GM12874 (cell line): ENCODE results near the gene ZNF576.

Experiments used
- CTCF ChIP-seq: IDR thresholded peaks from 2 replicates; pipeline ENCODE4 v1.5.1; 2011; ENCODE audit warnings: low read depth, mild to moderate bottlenecking, control low read depth, low read length, moderate library complexity; ENCODE audit not compliant: insufficient read depth

ZNF576 gene

DNA sequence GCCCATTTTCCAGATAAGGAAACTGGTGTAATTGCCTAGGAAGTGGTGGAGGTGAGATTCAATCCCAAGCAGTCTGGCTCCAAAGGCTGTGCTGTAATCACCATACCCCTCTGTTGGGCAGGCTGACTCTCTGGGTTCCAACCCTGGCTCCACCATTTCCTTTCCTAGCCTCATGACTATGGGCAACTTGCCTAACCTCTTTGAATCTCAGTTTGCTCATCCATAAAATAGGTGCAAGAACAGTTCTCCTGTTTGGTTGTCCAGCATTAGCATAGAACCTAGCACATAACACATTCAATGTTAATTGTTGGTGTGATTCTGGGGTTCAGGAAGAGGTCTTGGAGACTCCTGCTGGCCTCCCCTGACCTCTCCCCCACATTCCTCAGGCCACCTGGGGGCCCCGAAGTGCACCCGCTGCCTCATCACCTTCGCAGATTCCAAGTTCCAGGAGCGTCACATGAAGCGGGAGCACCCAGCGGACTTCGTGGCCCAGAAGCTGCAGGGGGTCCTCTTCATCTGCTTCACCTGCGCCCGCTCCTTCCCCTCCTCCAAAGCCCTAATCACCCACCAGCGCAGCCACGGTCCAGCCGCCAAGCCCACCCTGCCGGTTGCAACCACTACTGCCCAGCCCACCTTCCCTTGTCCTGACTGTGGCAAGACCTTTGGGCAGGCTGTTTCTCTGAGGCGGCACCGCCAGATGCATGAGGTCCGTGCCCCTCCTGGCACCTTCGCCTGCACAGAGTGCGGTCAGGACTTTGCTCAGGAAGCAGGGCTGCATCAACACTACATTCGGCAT lies 2.2 kb downstream of the ZNF576 start:
- TF ChIP-seq CTCF = no peak

DNA sequence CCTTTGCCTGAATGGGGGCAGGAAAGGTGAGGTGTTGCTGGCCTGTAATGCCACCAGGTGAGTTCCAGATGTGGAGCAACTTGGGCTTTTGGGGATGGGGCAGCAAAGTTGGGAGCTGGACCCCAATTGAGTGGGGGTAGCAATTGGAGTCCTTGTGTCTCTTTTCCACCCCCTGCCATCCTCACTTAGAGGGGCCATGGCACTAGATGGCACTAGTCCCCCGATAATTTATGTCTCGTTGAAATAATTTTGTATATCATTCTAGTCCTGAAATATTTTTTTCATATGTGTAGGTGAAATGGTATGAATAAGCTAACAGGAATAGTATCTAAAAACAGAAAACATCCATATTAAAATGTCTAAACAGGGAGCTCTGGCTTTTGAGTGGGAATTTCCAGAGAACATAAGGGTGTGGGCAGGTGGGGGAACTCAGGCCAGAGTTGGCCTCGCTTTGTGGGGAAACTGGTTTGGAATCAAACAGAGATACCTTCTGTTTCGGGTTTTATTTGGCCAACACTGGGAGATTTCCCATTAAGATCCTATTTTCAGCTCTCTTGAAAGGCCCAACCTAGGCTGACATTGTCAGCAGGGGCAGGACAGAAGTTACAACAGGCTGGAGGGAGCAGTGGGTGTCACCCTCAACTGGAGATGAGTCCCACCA lies 3.4 kb downstream of the ZNF576 start:
- no peak for TF ChIP-seq CTCF

- no peak for TF ChIP-seq CTCF
Measured at GRCh38 chr19:43605875-43606568, 9.6 kb downstream of the ZNF576 start.

DNA sequence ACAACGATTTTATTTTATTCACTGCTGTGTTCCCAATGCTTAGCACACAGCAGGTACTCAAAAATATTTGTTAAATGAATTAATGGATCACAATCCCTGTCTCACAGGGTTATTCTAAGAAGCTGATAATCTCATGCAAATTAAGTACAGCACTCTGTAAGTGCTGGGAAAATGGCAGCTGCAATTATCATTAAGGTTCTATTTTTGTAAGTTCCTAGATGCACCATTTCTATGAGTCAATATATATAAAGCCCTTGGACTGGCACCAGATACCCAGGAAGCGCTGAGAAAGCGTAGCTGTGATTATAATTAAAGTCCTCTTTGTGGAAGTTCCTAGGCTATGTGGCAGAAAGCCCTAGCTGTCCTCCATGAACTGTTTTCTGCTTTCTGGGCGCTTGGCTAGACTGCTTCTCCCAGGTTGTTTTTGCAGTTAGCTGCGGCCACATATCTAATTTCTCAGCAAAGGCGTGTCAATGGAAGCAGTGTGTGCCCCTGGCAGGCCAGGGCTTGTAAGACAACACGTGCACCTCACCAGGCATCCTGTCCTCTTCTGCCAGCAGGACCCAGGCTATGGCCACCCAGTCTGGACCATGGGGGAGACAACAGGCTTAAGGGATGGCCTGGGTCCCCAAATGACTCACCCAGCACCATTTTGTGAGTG lies 10.3 kb downstream of the ZNF576 start:
- no peak for TF ChIP-seq CTCF

DNA sequence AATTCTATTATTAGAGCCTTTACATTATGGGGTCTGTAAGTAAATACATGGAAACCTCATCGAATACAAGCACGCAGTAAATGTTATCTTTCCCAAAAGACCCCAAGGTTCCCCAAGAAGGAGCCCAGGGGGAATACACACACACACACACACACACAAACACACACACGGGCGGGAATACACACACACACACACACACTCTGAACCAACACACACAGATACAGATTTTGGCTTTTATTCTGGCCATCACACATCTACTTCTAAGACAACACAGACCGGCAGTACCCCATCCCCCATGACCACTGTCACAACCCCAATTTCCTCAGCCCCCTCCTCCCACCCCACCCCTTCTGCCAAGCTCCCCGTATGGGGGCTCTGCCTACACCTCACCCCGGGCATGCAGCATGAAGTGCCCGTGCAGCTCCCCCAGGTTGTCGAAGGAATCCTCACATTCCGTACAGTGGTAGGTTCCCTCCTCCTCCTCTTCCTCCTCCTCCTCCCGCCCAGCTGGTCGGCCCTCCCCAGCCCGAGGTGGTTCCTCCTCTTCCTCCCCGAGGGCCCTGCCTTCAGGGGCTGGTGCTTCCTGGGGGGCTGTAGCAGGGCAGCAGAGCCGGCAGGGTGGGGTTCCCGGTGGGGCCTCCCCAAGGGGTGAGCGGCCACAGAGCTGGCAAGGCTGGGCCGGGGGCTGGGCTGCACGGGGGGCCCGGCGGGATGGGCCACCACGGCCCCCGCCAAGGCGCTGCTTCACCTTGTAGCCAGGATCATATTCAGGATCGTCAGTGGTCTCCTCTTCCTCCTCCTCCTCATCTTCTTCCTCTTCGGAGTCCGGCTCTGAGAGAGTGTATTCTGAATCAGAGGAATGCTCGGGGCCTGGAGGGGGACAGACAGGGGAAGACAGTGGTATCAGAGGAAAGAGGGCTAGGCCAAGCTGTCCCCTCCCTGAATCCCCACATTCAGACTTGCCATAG lies 11.1 kb downstream of the ZNF576 start:
- TF ChIP-seq CTCF = no peak

DNA sequence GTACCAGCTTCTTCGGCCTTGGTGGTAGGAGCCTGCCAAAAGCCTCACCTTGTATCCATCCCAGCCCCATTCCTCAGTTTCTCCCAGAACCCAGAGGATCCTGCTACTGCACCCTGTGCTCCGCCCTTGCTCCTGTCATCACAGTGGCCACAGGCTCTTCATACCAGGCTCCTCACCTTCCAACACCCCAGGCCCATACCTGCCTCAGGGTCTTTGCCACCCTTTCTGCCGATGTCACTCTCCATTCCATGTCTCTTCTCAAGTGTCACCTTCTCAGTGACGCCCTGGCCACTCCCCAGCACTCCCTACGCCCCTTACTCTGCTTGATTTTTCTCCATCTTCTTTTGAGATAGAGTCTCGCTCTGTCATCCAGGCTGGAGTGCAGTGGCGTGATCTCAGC lies 13.5 kb downstream of the ZNF576 start:
- no peak for TF ChIP-seq CTCF
